Stimulated activated CD4-positive, alpha-beta T cell treated with anti-CD3 and anti-CD28 coated beads, Interleukin-1b, Interleukin-23, amount 100 ng/mL, for 48 hours (primary cell): ENCODE data around the gene GDA.

ENCODE experiments used
- DNase-seq: peaks from one replicate; pipeline ENCODE4 v3.0.0-alpha.2; 2020

The GDA gene

DNA sequence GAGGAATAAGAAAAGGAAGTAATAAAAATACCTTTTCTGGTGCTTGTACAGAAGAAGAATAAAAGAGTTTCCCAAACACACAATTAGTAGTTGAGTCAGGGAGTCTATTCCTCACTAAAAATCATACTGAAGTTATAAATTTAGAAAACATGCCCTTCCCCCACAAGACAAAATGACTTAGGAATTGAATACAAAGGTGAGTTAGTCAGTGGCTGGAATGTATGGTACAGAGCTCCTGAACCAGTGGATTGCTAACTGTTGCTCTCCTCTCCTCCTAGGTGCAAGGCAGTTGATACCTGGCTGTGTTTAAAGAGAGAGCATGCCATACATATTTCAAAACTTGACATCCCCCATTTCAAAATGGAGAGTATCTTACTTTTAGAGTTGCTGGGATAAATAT is 1.9 kb downstream of the GDA start:
- no peak for DNase-seq

DNA sequence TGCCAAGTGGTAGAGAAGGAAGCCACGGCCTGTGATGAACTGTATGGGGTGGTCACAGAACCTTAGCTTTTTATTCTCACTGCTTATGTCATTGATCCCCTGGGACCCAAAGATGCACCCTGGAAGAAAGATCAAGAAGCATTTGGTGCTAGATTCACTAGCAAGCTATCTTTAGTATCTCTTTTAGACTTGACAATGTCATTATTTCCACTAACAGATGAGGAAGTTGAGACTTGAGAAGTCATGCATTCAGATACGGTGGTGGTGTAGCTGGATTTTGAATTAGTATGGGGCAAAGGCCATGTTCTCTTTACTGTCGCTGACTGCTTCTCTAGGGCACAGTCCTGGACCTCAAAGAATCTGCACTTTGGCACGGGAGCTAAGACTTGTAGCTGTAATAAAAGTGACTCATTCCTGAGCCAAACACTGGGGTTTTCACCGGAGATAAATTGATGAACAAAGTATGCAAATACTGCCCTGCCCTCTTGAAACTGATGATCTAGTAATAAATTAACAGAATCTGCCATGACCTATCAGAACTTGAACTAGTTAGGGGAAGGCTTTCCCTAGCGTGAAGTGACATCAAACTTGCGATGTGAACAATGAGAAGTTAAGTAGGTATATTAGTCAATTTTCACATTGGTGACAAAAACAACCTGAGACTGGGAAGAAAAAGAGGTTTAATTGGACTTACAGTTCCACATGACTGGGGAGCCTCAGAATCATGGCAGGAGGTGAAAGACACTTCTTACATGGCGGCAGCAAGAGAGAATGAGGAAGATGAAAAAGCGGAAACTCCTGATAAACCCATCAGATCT is 5.4 kb downstream of the GDA start:
- DNase-seq = no peak

DNA sequence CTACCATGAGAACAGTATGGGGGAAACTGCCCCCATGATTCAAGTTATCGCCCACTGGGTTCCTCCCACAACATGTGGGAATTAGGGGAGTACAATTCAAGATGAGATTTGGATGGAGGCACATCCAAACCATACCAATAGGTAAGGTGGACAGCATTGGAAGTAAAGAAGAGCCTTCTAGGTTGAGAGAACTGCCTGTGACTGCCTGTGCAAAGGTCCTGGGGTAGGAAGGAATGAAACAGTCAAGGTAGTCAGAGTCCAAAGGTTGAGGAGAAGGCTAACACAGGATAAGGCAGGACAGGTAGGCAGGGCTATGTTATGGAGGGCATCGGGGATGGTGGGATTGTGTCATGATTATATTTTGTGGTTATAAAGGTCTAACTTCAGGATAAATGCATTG is 6.1 kb downstream of the GDA start:
- no peak for DNase-seq

DNA sequence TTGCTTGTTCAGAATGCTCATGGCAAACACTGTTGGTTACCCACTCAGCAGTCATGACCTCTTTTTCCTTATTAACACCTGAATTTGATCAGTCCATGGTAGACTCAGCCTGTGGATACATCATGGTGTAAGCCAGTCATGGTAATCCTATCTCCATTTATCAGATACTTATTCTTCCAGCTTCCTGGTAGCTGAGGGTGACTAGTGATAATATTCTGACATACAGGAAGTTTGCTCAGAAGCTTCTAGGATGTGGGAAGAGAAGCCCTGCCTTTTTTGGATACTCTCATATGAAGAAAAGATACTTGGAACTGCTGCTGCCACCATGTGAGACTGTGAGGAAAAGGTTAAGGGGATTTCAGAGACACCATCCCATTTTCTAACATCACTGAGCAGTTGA is 7.3 kb downstream of the GDA start:
- DNase-seq = no peak

DNA sequence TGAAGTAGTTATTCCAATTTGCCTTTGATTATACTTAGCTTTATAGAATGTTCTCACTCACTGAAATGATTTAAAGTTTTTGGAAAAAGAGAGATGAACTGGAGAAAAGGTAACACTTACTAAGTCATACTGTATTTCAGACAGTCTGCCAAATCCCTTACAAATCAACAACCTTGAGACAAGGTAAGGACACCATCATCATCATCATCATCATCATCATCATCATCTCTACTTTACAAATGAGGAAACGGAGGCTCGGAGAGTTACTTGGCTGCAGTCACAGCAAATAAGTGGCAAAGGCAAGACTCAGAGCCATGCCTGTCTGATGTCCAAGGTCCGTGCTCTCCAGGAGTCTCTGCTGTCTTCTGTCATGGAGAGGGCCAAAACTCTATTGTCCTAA is 9.4 kb downstream of the GDA start:
- no peak for DNase-seq

DNA sequence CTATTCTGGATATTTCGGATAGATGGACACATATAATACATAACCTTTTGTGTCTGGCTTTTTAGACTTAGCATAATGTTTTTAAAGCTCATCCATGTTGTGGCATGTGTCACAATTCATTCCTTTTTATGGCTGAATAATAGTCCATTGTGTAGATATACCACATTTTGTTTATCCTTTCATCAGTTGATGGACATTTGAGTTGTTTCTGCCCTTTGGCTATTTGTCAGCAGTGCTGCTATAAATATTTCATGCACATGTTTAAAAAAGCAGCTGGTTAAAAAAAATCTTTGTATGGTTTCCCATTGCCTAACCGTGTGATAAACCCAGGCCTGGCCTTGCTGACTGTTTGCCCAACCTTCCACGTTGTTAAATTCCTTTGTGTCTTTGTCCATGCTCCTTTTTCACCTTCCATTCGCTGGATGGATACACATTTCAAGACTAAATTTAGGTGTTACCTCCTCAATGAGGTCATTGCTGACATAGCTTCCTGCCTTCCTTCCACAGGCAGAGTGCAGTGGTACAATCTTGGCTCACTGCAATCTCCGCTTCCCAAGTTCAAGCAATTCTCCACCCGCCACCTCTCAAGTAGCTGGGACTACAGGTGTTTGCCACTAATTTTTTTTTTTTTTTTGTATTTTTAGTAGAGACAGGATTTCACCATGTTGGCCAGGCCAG is 11.3 kb downstream of the GDA start:
- DNase-seq = no peak

DNA sequence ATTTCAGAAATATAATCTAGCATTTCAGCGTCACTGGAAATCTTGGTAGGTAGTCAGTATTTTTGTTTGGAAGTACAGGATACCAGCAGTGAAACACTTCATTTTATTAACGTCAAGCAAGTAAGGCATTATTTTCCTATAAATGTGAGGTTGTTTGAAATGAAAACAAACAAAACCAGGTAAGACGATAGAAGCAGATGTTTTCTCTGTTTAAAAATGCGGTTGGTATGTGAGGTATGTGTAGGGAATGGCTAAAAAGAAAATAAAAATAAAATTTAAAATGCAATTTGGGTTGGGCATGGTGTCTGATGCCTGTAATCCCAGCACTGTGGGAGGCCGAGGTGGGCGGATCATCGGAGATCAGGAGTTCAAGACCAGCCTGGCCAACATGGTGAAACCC is 16.1 kb downstream of the GDA start:
- DNase-seq = no peak

DNA sequence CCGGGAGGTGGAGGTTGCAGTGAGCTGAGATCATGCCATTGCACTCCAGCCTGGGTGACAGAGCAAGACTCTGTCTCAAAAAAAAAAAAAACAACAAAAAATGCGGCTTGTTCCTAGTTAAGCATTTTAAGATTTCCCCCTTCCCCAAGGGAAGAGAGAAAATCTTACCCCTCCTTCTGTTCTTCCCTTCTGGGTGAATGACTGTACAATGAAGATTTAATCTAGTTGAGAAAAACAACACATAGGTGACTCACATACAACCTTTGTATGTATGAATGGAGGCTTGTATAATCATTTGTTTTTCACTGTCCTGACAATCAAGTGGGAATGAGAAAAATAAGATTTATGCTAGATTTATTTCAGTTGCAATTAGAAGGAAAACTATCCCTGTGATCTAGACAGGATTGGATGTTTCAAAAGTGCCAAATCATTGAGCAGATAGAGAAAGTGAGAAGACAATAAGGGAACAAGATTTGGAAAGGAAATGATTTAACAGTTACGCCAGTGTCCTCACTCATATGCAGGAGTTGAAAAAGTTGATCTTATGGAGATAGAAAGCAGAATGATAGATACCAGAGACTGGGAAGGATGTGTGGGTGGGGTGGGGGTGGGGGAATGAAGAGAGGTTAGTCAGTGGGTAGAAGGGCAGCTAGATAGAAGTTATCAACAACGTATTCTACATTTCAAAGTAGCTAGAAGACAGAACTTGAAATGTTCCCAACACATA is 16.7 kb downstream of the GDA start:
- no peak for DNase-seq

DNA sequence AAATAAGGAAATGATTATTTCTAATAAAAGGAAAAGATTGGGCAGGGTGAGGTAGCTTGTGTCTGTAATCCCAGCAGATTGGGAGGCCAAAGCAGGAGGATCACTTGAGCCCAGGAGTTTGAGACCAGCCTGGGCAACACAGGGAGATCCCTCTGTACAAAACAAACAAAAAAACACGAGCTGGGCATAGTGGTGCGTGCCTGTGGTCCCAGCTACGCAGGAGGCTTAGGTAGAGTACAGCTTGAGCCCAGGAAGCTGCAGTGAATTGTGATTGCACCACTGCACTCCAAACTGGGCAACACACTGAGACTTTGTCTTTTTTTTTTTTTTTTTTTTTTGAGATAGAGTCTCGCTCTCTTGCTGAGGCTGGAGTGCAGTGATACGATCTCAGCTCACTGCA is 18.8 kb downstream of the GDA start:
- DNase-seq = no peak

DNA sequence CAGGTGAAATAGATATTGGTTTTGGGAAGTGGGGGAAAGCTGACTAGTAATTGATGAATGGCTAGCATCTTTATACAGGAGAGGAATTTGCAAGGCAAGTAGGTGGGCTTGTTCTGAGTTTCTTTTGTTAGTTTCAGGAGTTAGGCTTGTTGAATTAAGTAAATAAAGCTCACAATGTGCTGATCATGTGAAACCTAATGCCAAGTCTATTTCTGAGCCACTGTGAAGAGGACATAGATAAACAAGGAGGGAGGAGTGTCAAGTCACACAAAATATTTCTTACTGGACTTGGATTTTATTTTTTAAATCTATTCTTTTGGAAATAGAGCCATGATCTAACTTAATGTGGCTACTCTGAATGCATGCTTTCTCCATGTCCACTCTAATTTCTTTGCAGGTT is 19.9 kb downstream of the GDA start:
- no peak for DNase-seq

DNA sequence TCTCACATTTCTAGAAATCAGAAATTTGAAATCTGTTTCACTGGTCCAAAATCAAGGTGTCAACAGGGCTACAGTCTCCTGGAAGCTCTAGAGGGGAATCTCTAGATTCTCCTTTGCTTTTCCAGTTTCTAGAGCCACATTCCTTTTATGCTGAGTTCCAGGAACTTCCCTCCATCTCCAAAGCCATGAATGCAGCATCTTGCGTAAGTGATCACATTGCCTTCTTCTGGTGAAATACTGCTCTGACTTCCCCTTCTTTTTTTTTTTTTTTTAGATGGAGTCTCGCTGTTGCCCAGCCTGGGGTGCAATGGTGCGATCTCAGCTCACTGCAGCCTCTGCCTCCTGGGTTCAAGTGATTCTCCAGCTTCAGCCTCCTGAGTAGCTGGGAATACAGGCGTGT is 23.8 kb downstream of the GDA start:
- DNase-seq = no peak

DNA sequence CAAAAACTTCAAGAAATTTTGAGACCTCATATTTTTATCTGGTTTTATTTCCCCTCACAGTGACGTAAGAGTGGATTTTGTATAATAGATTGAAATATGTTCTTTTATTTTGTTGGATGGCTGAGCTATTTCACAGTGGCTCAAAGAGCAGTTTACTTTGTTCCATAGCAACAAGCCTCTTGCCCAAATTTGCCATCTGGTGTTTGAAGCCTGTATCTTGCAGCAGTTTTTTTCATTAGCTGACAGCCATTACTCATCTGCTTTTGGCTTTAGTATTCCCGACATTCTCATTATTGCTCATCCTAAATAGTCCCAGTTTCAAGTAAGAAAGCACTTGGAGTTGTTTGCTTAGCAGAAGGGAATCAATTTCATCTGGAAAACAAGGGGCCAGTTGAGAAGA is 36.3 kb downstream of the GDA start:
- no peak for DNase-seq

DNA sequence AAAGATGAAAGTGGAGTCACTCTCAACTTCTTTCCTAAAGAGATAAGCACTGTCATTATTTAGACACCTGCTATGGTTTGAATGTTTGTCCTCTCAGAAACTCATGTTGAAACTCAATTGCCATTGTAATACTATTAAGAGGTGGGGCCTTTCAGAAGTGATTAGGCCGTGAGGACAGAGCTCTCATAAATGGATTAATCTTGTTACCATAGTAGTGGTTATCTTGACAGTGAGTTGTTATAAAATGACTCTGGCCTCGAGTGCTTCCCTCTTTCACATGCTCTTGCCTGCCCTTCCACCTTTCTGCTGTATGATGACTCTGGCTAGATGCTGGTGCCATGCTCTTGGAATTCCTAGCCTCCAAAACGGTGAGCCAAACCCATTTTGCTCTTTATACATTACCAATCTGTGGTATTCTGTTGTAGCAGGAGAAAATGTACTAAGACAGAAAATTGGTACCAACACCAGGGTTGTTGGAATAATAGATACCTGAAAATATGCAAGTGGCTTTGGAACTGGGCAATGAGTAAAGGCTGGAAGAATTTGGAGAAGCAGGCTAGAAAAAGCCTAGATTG is 38.0 kb downstream of the GDA start:
- no peak for DNase-seq

DNA sequence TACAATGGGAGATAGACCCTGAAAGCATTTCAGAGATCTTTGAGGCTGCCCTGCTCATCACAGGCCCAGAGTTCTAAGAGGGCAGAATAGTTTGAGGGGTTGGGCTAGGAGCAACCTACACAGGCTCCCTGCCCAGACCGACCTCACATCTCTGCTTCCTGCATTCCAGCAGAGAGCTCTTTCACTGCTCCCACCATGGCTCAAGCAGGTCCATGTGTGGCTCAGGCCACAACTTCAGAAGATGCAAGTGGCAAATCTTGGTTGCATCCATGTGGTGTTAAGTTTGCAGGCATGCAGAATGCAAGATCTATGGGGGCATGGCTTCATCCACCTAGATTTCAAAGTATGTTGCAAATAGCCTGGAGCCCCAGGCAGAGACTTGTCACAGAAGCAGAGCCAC is 39.0 kb downstream of the GDA start:
- no peak for DNase-seq

DNA sequence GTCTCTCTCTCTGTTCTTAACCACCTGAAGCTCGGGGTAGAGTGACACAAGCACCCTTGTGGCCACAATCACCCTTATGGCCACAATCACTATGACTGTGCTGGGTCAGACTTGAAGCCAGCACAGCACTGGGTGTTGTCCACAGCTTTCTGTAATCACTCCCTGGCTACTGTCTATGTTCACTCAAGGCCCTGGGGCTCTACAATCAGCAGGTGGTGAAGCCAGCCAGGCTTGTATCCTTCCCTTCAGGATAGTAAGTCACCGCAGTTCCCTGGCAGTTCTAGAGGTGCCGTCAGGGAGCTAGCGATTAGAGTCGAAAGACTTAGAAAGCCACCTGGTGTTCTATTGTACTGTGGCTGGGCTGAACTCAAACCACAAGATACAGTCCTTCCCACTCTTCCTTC is 44.2 kb downstream of the GDA start:
- DNase-seq = no peak

DNA sequence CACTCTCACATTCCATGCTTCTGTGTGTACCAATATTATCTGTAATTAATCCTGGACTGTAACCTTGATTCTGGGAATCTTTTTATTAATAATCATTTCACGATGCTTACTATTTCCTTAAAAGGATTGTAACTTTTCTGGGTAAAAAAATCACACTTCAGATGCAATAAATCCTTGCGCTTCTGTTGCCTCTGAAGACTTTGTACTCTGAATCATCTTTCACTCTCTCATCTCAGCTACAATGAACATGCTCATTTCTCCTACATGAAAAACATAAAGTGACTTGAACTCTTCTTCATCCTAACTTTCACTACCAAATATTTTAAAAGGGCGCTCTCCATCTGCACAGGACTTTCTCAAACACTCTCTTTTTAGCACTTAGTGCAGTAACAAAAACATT is 50.0 kb downstream of the GDA start:
- DNase-seq = no peak

DNA sequence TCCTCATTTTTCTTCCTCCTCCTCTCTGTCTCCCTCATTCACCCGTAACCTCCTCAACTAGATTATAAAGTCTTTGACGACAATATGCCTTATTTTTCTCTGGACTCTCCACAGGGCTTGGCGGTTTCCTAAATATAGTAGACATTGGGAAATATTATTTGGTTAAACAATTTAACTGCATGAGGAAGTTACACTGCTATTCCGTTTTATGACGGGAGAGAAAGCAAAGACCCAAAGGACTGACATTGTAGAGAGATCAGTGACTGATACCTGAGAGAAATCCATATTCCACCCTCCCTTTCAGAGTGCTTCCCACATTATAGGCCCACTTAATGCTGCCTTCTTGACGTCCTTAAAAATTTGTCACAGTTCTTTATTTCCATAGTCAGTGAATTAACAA is 51.2 kb downstream of the GDA start:
- no peak for DNase-seq

DNA sequence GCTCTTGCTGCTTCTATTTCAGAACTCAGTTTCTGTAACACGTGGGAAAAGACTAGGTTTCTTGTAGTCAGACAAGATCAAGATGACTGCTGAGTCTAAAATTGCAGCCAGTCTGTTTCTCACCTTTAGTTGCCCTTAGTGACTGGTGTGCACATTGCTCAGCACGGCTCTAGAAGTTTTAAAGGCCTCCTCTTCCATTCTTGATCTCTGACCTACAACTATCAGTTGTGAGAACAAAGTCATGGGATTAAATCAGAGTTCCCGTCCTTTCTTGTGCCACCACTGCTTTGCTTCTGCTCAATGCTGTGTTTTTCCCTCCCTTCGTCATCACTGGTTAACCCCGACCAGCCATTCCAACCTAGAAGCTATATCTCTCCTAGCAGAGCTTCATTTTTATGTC is 52.8 kb downstream of the GDA start:
- no peak for DNase-seq

DNA sequence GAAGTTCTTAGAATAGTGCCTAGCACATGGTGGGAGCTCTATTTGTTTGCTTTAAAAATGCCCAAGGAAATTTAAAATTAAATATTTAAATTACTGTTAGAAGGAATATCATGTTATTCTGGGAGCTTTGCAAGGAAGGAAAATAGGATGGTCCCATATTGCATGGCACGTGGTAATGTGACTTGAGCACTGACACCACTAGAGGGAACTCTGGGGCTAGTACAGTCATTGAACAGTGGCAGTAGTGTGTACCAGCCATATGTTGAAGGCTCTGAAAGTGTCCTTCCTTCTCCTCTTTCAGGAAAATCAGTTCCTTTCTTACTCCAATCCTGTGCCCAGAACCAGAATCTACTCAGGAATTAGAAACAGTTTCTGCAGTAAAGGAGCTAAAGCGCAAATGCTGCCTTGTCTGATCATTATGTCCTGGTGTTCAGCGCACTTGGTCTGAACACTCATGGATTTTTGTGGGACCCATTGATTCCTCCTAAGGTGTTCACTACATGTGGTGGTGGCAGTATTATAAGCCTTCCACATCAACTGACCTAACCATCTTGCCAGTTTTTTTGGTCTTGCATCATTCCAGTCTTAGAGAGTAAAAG is 54.1 kb downstream of the GDA start:
- DNase-seq = no peak

DNA sequence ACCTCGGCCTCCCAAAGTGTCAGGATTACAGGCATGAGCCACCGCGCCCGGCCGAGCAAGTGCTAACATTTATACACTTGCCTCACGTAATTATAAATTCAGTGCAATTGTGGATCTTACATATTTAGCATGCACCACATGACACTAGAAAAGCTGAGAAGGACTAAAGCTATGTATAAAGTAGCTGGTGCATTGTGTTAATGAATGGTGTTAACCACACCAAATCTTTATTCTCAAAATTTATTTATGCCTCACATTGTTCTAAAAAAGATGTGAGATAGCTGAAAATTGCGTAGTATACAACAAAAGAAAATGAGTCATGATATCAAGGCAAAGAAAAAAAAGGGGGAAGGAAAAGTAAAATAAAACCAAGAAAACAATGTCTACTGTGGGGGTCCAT is 54.8 kb downstream of the GDA start:
- no peak for DNase-seq

DNA sequence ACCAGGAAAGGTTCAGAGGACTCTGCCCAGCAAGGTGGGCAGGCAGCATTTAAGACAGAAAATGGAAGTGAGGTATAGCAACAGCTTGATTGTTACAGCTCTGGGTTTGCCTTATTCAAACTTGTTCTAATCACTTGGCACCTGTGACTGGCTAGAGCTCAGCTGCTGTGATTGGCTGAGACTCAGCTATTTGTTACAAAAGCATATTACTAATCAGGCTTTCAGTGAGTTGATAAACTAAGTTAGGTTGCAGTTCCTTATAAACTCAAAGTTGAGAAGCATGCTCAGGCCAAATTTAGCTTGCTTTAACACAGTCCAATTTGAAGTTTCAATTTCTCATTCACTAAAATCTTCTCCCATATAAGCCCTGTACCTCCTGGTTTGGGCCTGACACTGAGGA is 56.3 kb downstream of the GDA start:
- DNase-seq = no peak

DNA sequence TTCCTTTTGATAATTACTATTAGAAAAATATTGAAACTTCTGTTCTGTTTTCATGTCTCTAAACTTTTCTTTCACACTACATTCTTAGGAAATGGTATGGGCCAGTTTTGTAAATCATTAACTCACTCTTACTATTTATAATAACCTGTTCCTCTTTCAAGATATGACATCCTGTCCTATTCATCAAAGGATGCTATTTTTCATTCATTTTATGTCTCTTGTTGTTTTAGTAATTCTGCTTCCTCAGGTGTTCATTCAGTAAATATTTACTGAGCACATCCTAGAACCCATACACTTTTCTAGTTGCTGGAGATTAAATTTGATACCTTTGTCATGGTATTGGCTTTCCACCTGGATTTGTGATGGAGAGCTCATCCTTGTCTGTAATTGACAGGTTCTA is 58.0 kb downstream of the GDA start:
- no peak for DNase-seq

DNA sequence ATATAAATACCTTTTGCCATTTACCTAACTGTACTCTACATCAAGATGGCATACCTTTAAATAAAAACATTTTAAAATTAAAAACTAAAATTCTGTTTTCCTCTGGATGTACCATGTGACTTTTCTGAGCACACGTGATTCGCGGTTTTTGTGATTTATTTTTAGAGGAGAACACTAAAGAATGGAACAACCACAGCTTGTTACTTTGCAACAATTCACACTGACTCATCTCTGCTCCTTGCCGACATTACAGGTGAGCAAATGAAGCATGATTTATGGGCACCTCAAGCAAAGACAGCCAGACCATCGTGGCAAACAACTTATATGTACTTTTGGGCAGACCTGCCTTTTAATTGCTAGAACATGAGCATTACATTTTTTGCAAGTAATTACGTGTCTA is 61.3 kb downstream of the GDA start:
- DNase-seq = no peak
